NCI-H2196 (cell line): ENCODE results near the gene SPON2.

Source experiments
- DNase-seq: peaks from one replicate; lab custom pipeline; 2025; ENCODE audit not compliant: unreplicated experiment; lab: John Stamatoyannopoulos, UW

Gene SPON2

GRCh38 chr4:1172228-1172851 lies at the start of gene SPON2:
TSS of gene SPON2 (minus strand) at chr4:1172583.
- no peak for DNase-seq

GRCh38 chr4:1221155-1221870 lies 48.9 kb upstream of the SPON2 start:
- no peak for DNase-seq

GRCh38 chr4:1220566-1220965 lies 48.2 kb upstream of the SPON2 start:
- DNase-seq = no peak

- DNase-seq = no peak
Measured at GRCh38 chr4:1219566-1219950, 47.2 kb upstream of the SPON2 start.

GRCh38 chr4:1218634-1219565 lies 46.5 kb upstream of the SPON2 start:
- no peak for DNase-seq

GRCh38 chr4:1217366-1217765 lies 45.0 kb upstream of the SPON2 start:
- no peak for DNase-seq

- DNase-seq = no peak
Measured at GRCh38 chr4:1216869-1217294, 44.5 kb upstream of the SPON2 start.

- DNase-seq = no peak
Measured at GRCh38 chr4:1216076-1216614, 43.8 kb upstream of the SPON2 start.

- DNase-seq = no peak
Measured at GRCh38 chr4:1215141-1216075, 43.0 kb upstream of the SPON2 start.

- DNase-seq = no peak
Measured at GRCh38 chr4:1214101-1215095, 42.0 kb upstream of the SPON2 start.

GRCh38 chr4:1213336-1213995 lies 41.1 kb upstream of the SPON2 start:
- DNase-seq = no peak

- no peak for DNase-seq
Measured at GRCh38 chr4:1212546-1213335, 40.4 kb upstream of the SPON2 start.

GRCh38 chr4:1211891-1212545 lies 39.6 kb upstream of the SPON2 start:
- DNase-seq = no peak

GRCh38 chr4:1211371-1211770 lies 39.0 kb upstream of the SPON2 start:
- no peak for DNase-seq

GRCh38 chr4:1210971-1211370 lies 38.6 kb upstream of the SPON2 start:
- no peak for DNase-seq

- DNase-seq = no peak
Measured at GRCh38 chr4:1210241-1210841, 38.0 kb upstream of the SPON2 start.

GRCh38 chr4:1209821-1210220 lies 37.4 kb upstream of the SPON2 start:
- DNase-seq = no peak
